Liver (tissue), 9 donors: ENCODE data around the gene CDC16. TPM values are rescaled to one million over a fixed set of nuclear protein-coding genes. Genes with fewer than 3 reads are reported as not detected.

Source experiments
- DNase-seq: peaks from one replicate; pipeline ENCODE4 v3.0.0-alpha.2; 2017; ENCODE audit warnings: low spot score
- H3K27ac ChIP-seq, 2 donors: one replicate each; pipeline ENCODE4 v1.7.0; 2013; ENCODE audit warnings: inconsistent platforms in 2 of 2, low read length in 2 of 2, control low read depth in 1 of 2, low read depth in 1 of 2, mild to moderate bottlenecking in 1 of 2
- H3K27me3 ChIP-seq, 4 donors: one replicate each; pipeline versions ENCODE4 v1.6.1 to v1.7.0; 2013; ENCODE audit warnings: low read length in 3 of 4, inconsistent platforms in 1 of 4, mild to moderate bottlenecking in 1 of 4, moderate library complexity in 1 of 4; ENCODE audit not compliant: control insufficient read depth in 4 of 4, insufficient read depth in 4 of 4
- H3K36me3 ChIP-seq, 4 donors: one replicate each; pipeline versions ENCODE4 v1.6.1 to v1.7.0; 2013; ENCODE audit warnings: low read length in 3 of 4, mild to moderate bottlenecking in 3 of 4, low read depth in 1 of 4, moderate library complexity in 1 of 4; ENCODE audit not compliant: control insufficient read depth in 4 of 4, insufficient read depth in 3 of 4
- H3K4me1 ChIP-seq, 4 donors: one replicate each; pipeline versions ENCODE4 v1.6.1 to v1.7.0; 2013; ENCODE audit warnings: low read length in 3 of 4, mild to moderate bottlenecking in 3 of 4, moderate library complexity in 1 of 4; ENCODE audit not compliant: control insufficient read depth in 4 of 4, insufficient read depth in 4 of 4
- H3K4me3 ChIP-seq, 3 donors: one replicate each; pipeline versions ENCODE4 v1.6.1 to v1.7.0; 2013; ENCODE audit warnings: low read length in 3 of 3, control low read depth in 1 of 3, low read depth in 1 of 3, mild to moderate bottlenecking in 1 of 3
- H3K9ac ChIP-seq, 2 donors: one replicate each; pipeline ENCODE4 v1.7.0; 2013; ENCODE audit warnings: low read length in 2 of 2, mild to moderate bottlenecking in 2 of 2, moderate library complexity in 2 of 2, control low read depth in 1 of 2, low read depth in 1 of 2
- H3K9me3 ChIP-seq, 4 donors: one replicate each; pipeline versions ENCODE4 v1.6.1 to v1.7.0; 2013; ENCODE audit warnings: low read length in 3 of 4; ENCODE audit not compliant: control insufficient read depth in 4 of 4
- ATF3 ChIP-seq: IDR thresholded peaks from 2 replicates; pipeline ENCODE4 v1.6.1; 2016; ENCODE audit warnings: antibody characterized with exemption
- CTCF ChIP-seq: fragments of 150-350 bp; IDR thresholded peaks from 2 replicates; pipeline ENCODE4 v1.5.1; 2017; ENCODE audit warnings: improper control_type of control experiment, low read depth, low read length; ENCODE audit not compliant: missing input control
- EGR1 ChIP-seq, 2 donors: IDR thresholded peaks; 2 replicates each; pipeline ENCODE4 v1.6.1; 2016 to 2018; ENCODE audit warnings: antibody characterized with exemption in 2 of 2, low read depth in 2 of 2
- FOXA1 ChIP-seq: IDR thresholded peaks from 2 replicates; pipeline ENCODE4 v1.6.1; 2016; ENCODE audit warnings: antibody characterized with exemption
- FOXA2 ChIP-seq: IDR thresholded peaks from 2 replicates; pipeline ENCODE4 v1.6.1; 2016; ENCODE audit warnings: antibody characterized with exemption
- GABPA ChIP-seq, 2 donors: IDR thresholded peaks in 1 of 2; conservative IDR thresholded peaks in 1 of 2; 2 replicates each; pipeline ENCODE4 v1.6.1; 2016; ENCODE audit warnings: antibody characterized with exemption in 2 of 2, mild to moderate bottlenecking in 1 of 2, moderate library complexity in 1 of 2
- HNF4A ChIP-seq, 2 donors: conservative IDR thresholded peaks; 2 replicates each; pipeline ENCODE4 v1.6.1; 2016; ENCODE audit warnings: antibody characterized with exemption in 2 of 2, mild to moderate bottlenecking in 2 of 2
- HNF4G ChIP-seq: IDR thresholded peaks from 2 replicates; pipeline ENCODE4 v1.6.1; 2016; ENCODE audit warnings: antibody characterized with exemption
- JUND ChIP-seq, 2 donors: IDR thresholded peaks; 2 replicates each; pipeline ENCODE4 v1.6.1; 2016; ENCODE audit warnings: antibody characterized with exemption in 2 of 2
- MAX ChIP-seq: IDR thresholded peaks from 2 replicates; pipeline ENCODE4 v1.6.1; 2016; ENCODE audit warnings: antibody characterized with exemption
- NR2F2 ChIP-seq: IDR thresholded peaks from 2 replicates; pipeline ENCODE4 v1.6.1; 2016; ENCODE audit warnings: antibody characterized with exemption
- RAD21 ChIP-seq, 2 donors: IDR thresholded peaks; 2 replicates each; pipeline ENCODE4 v1.6.1; 2016; ENCODE audit warnings: antibody characterized with exemption in 2 of 2, mild to moderate bottlenecking in 2 of 2
- REST ChIP-seq: IDR thresholded peaks from 2 replicates; pipeline ENCODE4 v1.6.1; 2016; ENCODE audit warnings: antibody characterized with exemption, mild to moderate bottlenecking
- SP1 ChIP-seq: IDR thresholded peaks from 2 replicates; pipeline ENCODE4 v1.6.1; 2018; ENCODE audit warnings: antibody characterized with exemption, mild to moderate bottlenecking
- TAF1 ChIP-seq: conservative IDR thresholded peaks from 2 replicates; pipeline ENCODE4 v1.6.1; 2016; ENCODE audit warnings: antibody characterized with exemption, mild to moderate bottlenecking
- ZBTB33 ChIP-seq: IDR thresholded peaks from 2 replicates; pipeline ENCODE4 v1.6.1; 2016; ENCODE audit warnings: antibody characterized with exemption
- WGBS: extraction: QIAGEN DNeasy Blood & Tissue Kit; methylation state at CpG from one replicate; pipeline ENCODE4 v1.1.7; 2013; 5-methylcytosine and 5-hydroxymethylcytosine counted together
- polyA plus RNA-seq, 2 donors: library from polyadenylated mRNA; stranded (reverse) in 1 of 2; unstranded in 1 of 2; fragments of 200-250 nt in 1 of 2; fragments of >200 nt in 1 of 2; fragmentation: Nextera tagmentation in 1 of 2; extraction: Ambion mirVana in 1 of 2; gene quantifications; one replicate each; pipeline versions ENCODE4 v1.2.1 to v1.2.3, GENCODE V29; 2013 to 2015
- total RNA-seq, 2 donors: library from RNA; depleted of rRNA; stranded (reverse); fragments of >200 nt; gene quantifications; one replicate each; pipeline ENCODE4 v1.2.3, GENCODE V29; 2014
- donor health status: healthy.
- donor health status: healthy.
- donor health status: healthy.
- donor health status: healthy.
- donor health status: healthy.

The CDC16 gene
- total and polyA plus RNA-seq, 4 donors = 23.0 to 38.7 (median 30.8) TPM

- TF ChIP-seq EGR1 (IDR thresholded peaks at IDR 0.05; ENCODE audit: low read depth in 2 of 2) = no peak
- no peak for TF ChIP-seq REST
- no peak for TF ChIP-seq ZBTB33
- peak in 1 of 2 donors; percentile 16 for TF ChIP-seq HNF4A (conservative IDR thresholded peaks at IDR 0.05)
- TF ChIP-seq ATF3 = no peak
- no peak for TF ChIP-seq TAF1
- Histone ChIP-seq H3K9ac (no peak overlapping the region), H3K36me3 (peaks cover 0 to 6% (median 3%) of the 10 kb centered on the region in 4 donors), H3K9me3 (no peaks in the 10 kb centered on the region), H3K27ac (no peak overlapping the region), H3K4me3 (no peak overlapping the region), H3K4me1 (peaks cover 3 to 17% (median 10%) of the 10 kb centered on the region in 4 donors), H3K27me3 (no peaks in the 10 kb centered on the region)
- no peak for DNase-seq
Observed at GRCh38 chr13:114311387-114311786, 76.7 kb downstream of the CDC16 start.

- no peak for DNase-seq
- H3K27me3 ChIP-seq = no peaks in the 10 kb centered on the region
- no peak overlapping the region for H3K27ac ChIP-seq
- peaks cover 3 to 17% (median 10%) of the 10 kb centered on the region in 4 donors for H3K4me1 ChIP-seq
- peaks cover 0 to 1% (median under 1%) of the 10 kb centered on the region in 4 donors for H3K36me3 ChIP-seq
- WGBS = 66% methylated on average over 2 of the region's 2 CpGs
- H3K9me3 ChIP-seq = no peaks in the 10 kb centered on the region
- TF ChIP-seq CTCF (no peak), JUND (IDR thresholded peaks at IDR 0.05) (no peak), SP1 (no peak), GABPA (IDR thresholded peaks at IDR 0.05 in 1 of 2, conservative IDR thresholded peaks at IDR 0.05 in 1 of 2) (no peak), EGR1 (IDR thresholded peaks at IDR 0.05; ENCODE audit: low read depth in 2 of 2) (no peak), FOXA1 (no peak), ATF3 (no peak), MAX (no peak), HNF4G (no peak), ZBTB33 (no peak), NR2F2 (no peak), FOXA2 (no peak), RAD21 (IDR thresholded peaks at IDR 0.05) (no peak)
- H3K9ac ChIP-seq = no peak overlapping the region
- H3K4me3 ChIP-seq = no peak overlapping the region
Observed at GRCh38 chr13:114311908-114312307, 77.2 kb downstream of the CDC16 start.
